ENCODE data around the gene SPACA4. TPM values are rescaled to one million over a fixed set of nuclear protein-coding genes. Genes with fewer than 3 reads are reported as not detected.

Gene SPACA4
- total and polyA plus RNA-seq, 9 of the 15 experiments (the other 6 are each of a cell fraction or from before 2014, with no cell fraction given), result not detected

DNA sequence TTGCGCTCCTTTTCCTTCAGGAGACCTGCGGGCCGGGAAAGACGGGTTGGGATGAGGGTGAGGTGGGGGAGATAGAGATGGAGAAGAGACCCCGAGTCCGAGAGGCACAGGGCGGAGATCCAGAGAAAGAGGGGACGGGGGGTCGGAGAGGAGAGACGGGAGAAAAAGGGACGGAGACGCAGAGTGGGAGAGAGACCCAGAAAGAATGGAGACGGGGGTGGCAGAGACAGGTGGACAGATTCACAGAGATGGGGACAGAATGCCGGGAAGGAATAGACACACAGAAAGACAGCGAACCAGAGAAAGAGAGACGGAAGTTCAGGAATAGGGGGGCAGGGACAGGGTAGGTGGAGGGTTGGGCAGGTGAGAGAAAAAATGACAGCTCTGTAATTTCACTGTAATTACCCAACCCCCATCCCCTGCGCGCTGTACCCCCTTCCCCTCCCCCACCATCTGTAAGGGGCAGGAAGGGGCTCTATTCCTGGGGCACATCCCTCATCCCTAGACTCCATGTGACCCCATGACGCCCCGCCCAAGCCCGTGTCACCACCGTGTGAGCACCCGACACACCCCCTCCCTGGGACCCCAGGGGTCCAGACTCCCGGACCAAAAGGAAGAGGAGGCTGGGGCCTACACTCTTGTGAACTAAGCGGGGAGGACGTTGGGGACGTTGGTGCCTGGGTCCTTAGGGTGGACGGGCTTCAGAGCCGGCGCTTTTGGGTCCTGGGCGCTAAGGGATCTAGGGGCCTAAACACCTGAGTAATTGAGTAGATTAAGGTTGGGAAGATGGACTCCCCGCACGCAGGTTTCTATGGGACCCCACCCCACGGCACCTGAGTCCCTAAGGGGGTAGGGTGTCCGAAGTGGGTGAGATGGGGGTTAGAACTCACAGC, 29.7 kb downstream of the SPACA4 start (continued):
- TF ChIP-seq, protein P1, sequence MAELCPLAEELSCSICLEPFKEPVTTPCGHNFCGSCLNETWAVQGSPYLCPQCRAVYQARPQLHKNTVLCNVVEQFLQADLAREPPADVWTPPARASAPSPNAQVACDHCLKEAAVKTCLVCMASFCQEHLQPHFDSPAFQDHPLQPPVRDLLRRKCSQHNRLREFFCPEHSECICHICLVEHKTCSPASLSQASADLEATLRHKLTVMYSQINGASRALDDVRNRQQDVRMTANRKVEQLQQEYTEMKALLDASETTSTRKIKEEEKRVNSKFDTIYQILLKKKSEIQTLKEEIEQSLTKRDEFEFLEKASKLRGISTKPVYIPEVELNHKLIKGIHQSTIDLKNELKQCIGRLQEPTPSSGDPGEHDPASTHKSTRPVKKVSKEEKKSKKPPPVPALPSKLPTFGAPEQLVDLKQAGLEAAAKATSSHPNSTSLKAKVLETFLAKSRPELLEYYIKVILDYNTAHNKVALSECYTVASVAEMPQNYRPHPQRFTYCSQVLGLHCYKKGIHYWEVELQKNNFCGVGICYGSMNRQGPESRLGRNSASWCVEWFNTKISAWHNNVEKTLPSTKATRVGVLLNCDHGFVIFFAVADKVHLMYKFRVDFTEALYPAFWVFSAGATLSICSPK (IDR thresholded peaks at IDR 0.05; ENCODE audit: borderline replicate concordance), result peak; percentile 68; the same call in 1 of the 2 replicates
- TF ChIP-seq, protein P2, sequence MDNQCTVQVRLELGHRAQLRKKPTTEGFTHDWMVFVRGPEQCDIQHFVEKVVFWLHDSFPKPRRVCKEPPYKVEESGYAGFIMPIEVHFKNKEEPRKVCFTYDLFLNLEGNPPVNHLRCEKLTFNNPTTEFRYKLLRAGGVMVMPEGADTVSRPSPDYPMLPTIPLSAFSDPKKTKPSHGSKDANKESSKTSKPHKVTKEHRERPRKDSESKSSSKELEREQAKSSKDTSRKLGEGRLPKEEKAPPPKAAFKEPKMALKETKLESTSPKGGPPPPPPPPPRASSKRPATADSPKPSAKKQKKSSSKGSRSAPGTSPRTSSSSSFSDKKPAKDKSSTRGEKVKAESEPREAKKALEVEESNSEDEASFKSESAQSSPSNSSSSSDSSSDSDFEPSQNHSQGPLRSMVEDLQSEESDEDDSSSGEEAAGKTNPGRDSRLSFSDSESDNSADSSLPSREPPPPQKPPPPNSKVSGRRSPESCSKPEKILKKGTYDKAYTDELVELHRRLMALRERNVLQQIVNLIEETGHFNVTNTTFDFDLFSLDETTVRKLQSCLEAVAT (IDR thresholded peaks at IDR 0.05), result 0 out of 4 replicates have a peak, but pooled peaks have one; percentile 13 to 51
- TF ChIP-seq FOXP1 (CRISPR knock-in tag; IDR thresholded peaks at IDR 0.05) (no peak), ZNF431 (CRISPR knock-in tag; IDR thresholded peaks at IDR 0.05) (no peak), PTTG1 (tag; IDR thresholded peaks at IDR 0.05; ENCODE audit: low read depth) (no peak), SAFB2 (IDR thresholded peaks at IDR 0.05; ENCODE audit: borderline replicate concordance, low read depth, low read length, severe bottlenecking) (no peak), NFE2 (IDR thresholded peaks at IDR 0.05; ENCODE audit: low read depth) (no peak), KLF1 (tag; IDR thresholded peaks at IDR 0.05) (no peak), ZNF384 (IDR thresholded peaks at IDR 0.05; ENCODE audit: low read depth, low read length) (no peak), POLR2B (IDR thresholded peaks at IDR 0.05; ENCODE audit: low read depth, partially characterized antibody) (peak; percentile 21), GTF2F1 (IDR thresholded peaks at IDR 0.05; ENCODE audit: low read depth, low read length) (no peak), CC2D1A (IDR thresholded peaks at IDR 0.05) (0 out of 2 replicates have a peak, but pooled peaks have one; percentile 26), NR3C1 (CRISPR knock-in tag; IDR thresholded peaks at IDR 0.05) (no peak), HMGN3 (IDR thresholded peaks at IDR 0.05; ENCODE audit: borderline replicate concordance, extremely low read depth, insufficient read length, low read depth, low read length) (no peak), MAFK (IDR thresholded peaks at IDR 0.05; ENCODE audit: low read length) (no peak)
- TF ChIP-seq, protein P3, sequence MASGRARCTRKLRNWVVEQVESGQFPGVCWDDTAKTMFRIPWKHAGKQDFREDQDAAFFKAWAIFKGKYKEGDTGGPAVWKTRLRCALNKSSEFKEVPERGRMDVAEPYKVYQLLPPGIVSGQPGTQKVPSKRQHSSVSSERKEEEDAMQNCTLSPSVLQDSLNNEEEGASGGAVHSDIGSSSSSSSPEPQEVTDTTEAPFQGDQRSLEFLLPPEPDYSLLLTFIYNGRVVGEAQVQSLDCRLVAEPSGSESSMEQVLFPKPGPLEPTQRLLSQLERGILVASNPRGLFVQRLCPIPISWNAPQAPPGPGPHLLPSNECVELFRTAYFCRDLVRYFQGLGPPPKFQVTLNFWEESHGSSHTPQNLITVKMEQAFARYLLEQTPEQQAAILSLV (tag; IDR thresholded peaks at IDR 0.05), result no peak
